Measurements from ENCODE around the gene APP. TPM values are rescaled to one million over a fixed set of nuclear protein-coding genes. Genes with fewer than 3 reads are reported as not detected.

Gene APP
- total and polyA plus RNA-seq, 10 of the 15 experiments (the other 5 are each of a cell fraction or from before 2014, with no cell fraction given) = 8.8 to 94.9 (median 51.0) TPM

- H3K27me3 ChIP-seq (replicated peaks in 1 of 2; ENCODE audit: control insufficient read depth in 2 of 2, insufficient read depth in 2 of 2, low read length in 1 of 2) = no peaks in the 10 kb centered on the region
- BruUV-seq (replicated peaks) = no TSS peak
- CTCF ChIA-PET = interaction anchor here (0.6 to 1.3 kb wide), 2 partner anchors 11 to 167 kb away, joined by 3 to 4 read pairs; no protein-coding TSS in a partner anchor
- POLR2A ChIA-PET = no interaction called here
- no peak for TF ChIP-seq CEBPB (IDR thresholded peaks at IDR 0.05; ENCODE audit: borderline replicate concordance in 1 of 2, low read depth in 2 of 2, low read length in 2 of 2)
- no peaks in the 10 kb centered on the region; a peak in 1 of 4 replicates for H3K36me3 ChIP-seq (ENCODE audit: control insufficient read depth in 2 of 2, insufficient read depth in 2 of 2, low read length in 1 of 2)
- in situ Hi-C loops (cut with MboI) (no loop called here), intact Hi-C loops (cut with micrococcal nuclease; ENCODE audit: unreplicated experiment) (no loop called here)
- DNase-seq (ENCODE audit: low read depth, low spot score) = no peak
- WGBS (ENCODE audit: insufficient coverage, insufficient replicate concordance, low lambda C conversion rate, missing lambda C conversion rate) = 62% methylated on average over 3 of the region's 3 CpGs
- SMC1A ChIA-PET (ENCODE audit: uncharacterized antibody, unreplicated experiment) = no interaction called here
- RAD21 ChIA-PET (ENCODE audit: unreplicated experiment) = no interaction called here
- H2AFZ ChIP-seq (ENCODE audit: control insufficient read depth, low read depth, low read length) = no peak overlapping the region
- no peak for FAIRE-seq
- H3K9ac ChIP-seq (ENCODE audit: control insufficient read depth, insufficient read depth, low read length) = no peak overlapping the region
- no peaks in the 10 kb centered on the region for H3K79me2 ChIP-seq (ENCODE audit: control insufficient read depth, insufficient read depth, low read length)
- no peak overlapping the region for H3K4me3 ChIP-seq
- ATAC-seq = no peak
- H3K4me2 ChIP-seq (ENCODE audit: control insufficient read depth, insufficient read depth) = no peak overlapping the region
- H4K20me1 ChIP-seq (ENCODE audit: control insufficient read depth, insufficient read depth) = no peaks in the 10 kb centered on the region
- no peaks in the 10 kb centered on the region for H3K4me1 ChIP-seq (ENCODE audit: control insufficient read depth, insufficient read depth, low read length)
- no peak overlapping the region for H3K27ac ChIP-seq (ENCODE audit: control insufficient read depth, insufficient read depth)
- no peaks in the 10 kb centered on the region for H3K9me3 ChIP-seq (replicated peaks; ENCODE audit: control insufficient read depth, insufficient read depth, low read length)
These were observed 210.8 kb downstream of the APP start for GRCh38 chr21:25959799-25960198.

- Histone ChIP-seq H2AFZ (ENCODE audit: control insufficient read depth, low read depth, low read length) (no peak overlapping the region), H3K9me3 (replicated peaks; ENCODE audit: control insufficient read depth, insufficient read depth, low read length) (no peaks in the 10 kb centered on the region), H3K27me3 (replicated peaks in 1 of 2; ENCODE audit: control insufficient read depth in 2 of 2, insufficient read depth in 2 of 2, low read length in 1 of 2) (no peaks in the 10 kb centered on the region), H3K9ac (ENCODE audit: control insufficient read depth, insufficient read depth, low read length) (no peak overlapping the region), H3K4me3 (no peak overlapping the region), H3K27ac (ENCODE audit: control insufficient read depth, insufficient read depth) (no peak overlapping the region), H3K79me2 (ENCODE audit: control insufficient read depth, insufficient read depth, low read length) (no peaks in the 10 kb centered on the region), H3K4me2 (ENCODE audit: control insufficient read depth, insufficient read depth) (no peak overlapping the region), H3K36me3 (ENCODE audit: control insufficient read depth in 2 of 2, insufficient read depth in 2 of 2, low read length in 1 of 2) (no peaks in the 10 kb centered on the region; a peak in 1 of 4 replicates), H3K4me1 (ENCODE audit: control insufficient read depth, insufficient read depth, low read length) (no peaks in the 10 kb centered on the region), H4K20me1 (ENCODE audit: control insufficient read depth, insufficient read depth) (no peaks in the 10 kb centered on the region)
- ChIA-PET RAD21 (ENCODE audit: unreplicated experiment) (no interaction called here), CTCF (interaction anchor here (1.7 kb wide), 1 partner anchor 27 kb away, joined by 4 read pairs; no protein-coding TSS in a partner anchor), POLR2A (no interaction called here), SMC1A (ENCODE audit: uncharacterized antibody, unreplicated experiment) (no interaction called here)
- in situ Hi-C loops (cut with MboI) = no loop called here
- FAIRE-seq (no peak), DNase-seq (ENCODE audit: low read depth, low spot score) (no peak), ATAC-seq (no peak)
- BruUV-seq (replicated peaks) = no TSS peak
- 25% methylated on average over 2 of the region's 2 CpGs for WGBS (ENCODE audit: insufficient coverage, insufficient replicate concordance, low lambda C conversion rate, missing lambda C conversion rate)
- intact Hi-C loops (cut with micrococcal nuclease; ENCODE audit: unreplicated experiment) = no loop called here
- TF ChIP-seq KDM1A (IDR thresholded peaks at IDR 0.05; ENCODE audit: borderline replicate concordance) (no peak), ELK1 (IDR thresholded peaks at IDR 0.05; ENCODE audit: low read depth, low read length) (no peak), FOS (IDR thresholded peaks at IDR 0.05; ENCODE audit: borderline replicate concordance, extremely low read depth, insufficient read length) (no peak), YY1 (IDR thresholded peaks at IDR 0.05; ENCODE audit: low read depth, low read length) (no peak), RAD51 (IDR thresholded peaks at IDR 0.05) (no peak), HDGF (IDR thresholded peaks at IDR 0.05) (no peak), PBX3 (IDR thresholded peaks at IDR 0.05; ENCODE audit: insufficient replicate concordance, low read depth, low read length) (no peak), NR2F1 (conservative IDR thresholded peaks at IDR 0.05) (no peak), IRF3 (IDR thresholded peaks at IDR 0.05) (no peak), RAD21 (IDR thresholded peaks at IDR 0.05; ENCODE audit: insufficient read depth, low read depth, low read length) (no peak), ZSCAN29 (IDR thresholded peaks at IDR 0.05) (no peak), SREBF2 (IDR thresholded peaks at IDR 0.05; ENCODE audit: low read length) (no peak), FOXK2 (IDR thresholded peaks at IDR 0.05) (no peak), GATAD2B (conservative IDR thresholded peaks at IDR 0.05; ENCODE audit: low read depth) (no peak)
These were observed 213.4 kb downstream of the APP start for GRCh38 chr21:25956993-25957714.

All from GM12878 (cell line).